Peyer's patch (tissue), 4 donors: ENCODE data around the gene ANTXR1.

ENCODE experiments used
- POLR2A ChIP-seq, 2 donors: fragments of 450-650 bp; IDR thresholded peaks; one replicate each; pipeline ENCODE4 v1.5.1; 2017; ENCODE audit warnings: antibody characterized with exemption in 2 of 2, mild to moderate bottlenecking in 2 of 2, moderate library complexity in 2 of 2
- TF ChIP-seq, protein P1 (sequence below), 6 experiments: fragments of 450-650 bp in 4 of 6; fragments of 200-600 bp in 2 of 6; sonication (generic) in 1 of 6; IDR thresholded peaks; one replicate each; pipeline ENCODE4 v1.5.1; 2017 to 2019; ENCODE audit warnings: antibody characterized with exemption in 6 of 6, mild to moderate bottlenecking in 3 of 6, moderate library complexity in 1 of 6

DNA sequence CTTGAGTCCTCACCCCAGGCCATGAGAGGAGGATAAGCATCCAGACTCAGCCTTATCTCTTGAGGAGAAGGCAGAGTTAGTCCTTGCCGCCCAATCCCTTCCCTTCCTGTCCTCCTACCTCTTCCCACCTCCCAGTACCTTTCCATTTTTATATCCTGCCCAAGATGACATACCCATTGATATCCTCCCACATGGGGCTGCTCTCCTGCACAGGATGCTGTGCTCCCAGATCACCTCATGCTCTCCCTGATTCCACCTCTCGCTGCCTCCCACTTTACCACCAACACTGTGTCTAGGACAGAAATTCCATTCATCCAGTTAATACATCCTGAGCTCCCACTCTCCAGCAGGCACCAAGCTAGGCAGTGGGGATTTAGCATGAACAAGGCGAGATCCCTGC, 191.7 kb downstream of the ANTXR1 start:
- TF ChIP-seq, protein P1, sequence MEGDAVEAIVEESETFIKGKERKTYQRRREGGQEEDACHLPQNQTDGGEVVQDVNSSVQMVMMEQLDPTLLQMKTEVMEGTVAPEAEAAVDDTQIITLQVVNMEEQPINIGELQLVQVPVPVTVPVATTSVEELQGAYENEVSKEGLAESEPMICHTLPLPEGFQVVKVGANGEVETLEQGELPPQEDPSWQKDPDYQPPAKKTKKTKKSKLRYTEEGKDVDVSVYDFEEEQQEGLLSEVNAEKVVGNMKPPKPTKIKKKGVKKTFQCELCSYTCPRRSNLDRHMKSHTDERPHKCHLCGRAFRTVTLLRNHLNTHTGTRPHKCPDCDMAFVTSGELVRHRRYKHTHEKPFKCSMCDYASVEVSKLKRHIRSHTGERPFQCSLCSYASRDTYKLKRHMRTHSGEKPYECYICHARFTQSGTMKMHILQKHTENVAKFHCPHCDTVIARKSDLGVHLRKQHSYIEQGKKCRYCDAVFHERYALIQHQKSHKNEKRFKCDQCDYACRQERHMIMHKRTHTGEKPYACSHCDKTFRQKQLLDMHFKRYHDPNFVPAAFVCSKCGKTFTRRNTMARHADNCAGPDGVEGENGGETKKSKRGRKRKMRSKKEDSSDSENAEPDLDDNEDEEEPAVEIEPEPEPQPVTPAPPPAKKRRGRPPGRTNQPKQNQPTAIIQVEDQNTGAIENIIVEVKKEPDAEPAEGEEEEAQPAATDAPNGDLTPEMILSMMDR (IDR thresholded peaks at IDR 0.05): no peak
- TF ChIP-seq POLR2A (IDR thresholded peaks at IDR 0.05): no peak
